HG03521 (cell line): ENCODE results near the gene FBXO46.
"Not testable (repeated sequence)": the region's sequence is repeated elsewhere in the genome, so short reads cannot be mapped to it uniquely, and the experiment has no call there.

Experiments
- ATAC-seq: cut with Tn5 transposase; IDR thresholded peaks from one replicate; pipeline ENCODE4 v1.9.1; 2021; ENCODE audit warnings: mild to moderate bottlenecking, moderate library complexity; ENCODE audit not compliant: unreplicated experiment

Gene FBXO46

DNA sequence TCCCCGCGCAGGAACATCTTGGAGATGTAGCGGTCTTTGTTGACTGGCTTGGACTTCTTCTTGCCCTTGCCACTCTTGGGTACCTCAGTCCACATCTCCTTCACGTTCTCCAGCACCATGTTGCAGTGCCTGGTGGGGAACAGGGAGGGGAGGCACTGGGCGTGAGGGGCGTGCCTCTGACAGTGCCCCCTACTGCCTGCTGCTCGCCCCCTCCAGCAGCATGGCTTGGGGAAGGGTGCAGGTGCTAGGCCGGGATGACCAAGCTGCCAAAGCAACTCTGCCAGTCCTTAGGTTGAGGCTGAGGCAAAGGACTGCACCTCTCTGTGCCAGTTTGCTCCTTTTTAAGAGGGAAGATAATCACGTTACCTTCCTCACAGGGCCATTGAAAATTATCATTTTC lies 43.1 kb downstream of the FBXO46 start:
- no peak for ATAC-seq

DNA sequence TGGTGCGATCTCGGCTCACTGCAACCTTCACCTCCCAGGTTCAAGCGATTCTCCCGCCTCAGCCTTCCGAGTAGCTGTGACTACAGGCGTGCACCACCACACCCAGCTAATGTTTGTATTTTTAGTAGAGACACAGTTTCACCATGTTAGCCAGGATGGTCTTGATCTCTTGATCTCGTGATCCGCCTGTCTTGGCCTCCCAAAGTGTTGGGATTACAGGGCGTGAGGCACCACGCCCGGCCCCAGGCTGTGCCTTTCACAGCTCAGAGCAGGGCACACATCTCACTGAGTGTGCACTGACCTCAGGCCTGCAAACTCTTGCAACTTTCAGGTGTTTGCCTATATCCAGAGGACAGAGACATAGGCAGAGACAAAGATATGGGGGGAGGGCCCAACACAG lies 45.7 kb downstream of the FBXO46 start:
- ATAC-seq = not testable (repeated sequence)

DNA sequence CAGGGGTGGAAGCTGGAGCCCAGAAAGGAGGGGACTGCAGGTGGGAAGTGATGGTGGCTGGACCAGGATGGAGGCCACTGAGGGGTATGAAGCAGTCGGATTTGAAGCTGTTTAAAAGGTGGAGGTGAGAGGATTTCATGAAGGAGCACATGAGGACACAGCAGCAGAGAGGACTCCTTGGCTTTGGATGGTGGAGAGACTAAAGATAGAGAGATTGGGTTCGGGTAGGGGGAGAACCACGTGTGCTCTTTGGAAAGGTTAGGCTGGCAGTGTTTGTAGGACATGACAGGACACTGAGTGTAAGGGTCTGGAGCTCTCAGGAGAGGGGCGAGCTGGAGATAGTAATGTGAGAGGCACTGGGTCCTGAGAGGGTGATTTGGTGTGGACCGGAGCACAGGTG lies 47.8 kb downstream of the FBXO46 start:
- ATAC-seq = no peak

DNA sequence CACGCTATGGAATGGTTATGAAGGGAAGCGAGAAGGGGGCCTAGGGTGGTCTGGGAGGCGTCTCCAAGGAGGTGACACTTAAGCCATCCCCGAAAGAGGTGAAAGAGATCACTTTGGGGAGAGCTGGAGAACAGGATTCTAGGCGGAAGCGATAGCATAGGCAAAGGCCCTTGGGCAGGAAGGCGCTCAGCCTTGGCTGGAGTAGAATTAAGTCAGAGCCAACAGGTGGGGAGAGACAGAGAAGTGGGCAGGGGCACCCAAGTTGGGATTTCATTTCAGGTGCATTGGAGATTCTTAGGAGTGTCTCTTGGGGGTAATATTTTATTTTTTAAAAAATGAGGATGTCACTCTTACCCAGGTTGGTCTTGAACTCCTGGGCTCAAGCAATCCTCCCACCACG lies 48.6 kb downstream of the FBXO46 start:
- ATAC-seq = no peak

DNA sequence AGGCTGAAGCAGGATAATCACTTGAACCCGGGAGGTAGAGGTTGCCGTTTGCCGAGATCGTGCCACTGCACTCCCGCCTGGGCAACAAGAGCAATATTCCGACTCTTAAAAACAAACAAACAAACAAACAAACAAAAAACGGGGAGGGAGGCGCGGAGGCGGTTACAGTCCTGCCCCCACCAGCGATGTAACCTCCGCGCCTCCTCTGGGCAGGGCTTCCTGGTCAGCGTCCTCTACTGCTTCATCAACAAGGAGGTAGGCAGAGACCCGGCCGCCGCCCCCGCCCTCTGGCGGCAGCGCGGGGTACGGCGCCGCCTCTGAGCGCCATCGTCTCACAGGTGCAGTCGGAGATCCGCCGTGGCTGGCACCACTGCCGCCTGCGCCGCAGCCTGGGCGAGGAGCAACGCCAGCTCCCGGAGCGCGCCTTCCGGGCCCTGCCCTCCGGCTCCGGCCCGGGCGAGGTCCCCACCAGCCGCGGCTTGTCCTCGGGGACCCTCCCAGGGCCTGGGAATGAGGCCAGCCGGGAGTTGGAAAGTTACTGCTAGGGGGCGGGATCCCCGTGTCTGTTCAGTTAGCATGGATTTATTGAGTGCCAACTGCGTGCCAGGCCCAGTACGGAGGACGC lies 49.2 kb downstream of the FBXO46 start:
- peak; percentile 55 for ATAC-seq

DNA sequence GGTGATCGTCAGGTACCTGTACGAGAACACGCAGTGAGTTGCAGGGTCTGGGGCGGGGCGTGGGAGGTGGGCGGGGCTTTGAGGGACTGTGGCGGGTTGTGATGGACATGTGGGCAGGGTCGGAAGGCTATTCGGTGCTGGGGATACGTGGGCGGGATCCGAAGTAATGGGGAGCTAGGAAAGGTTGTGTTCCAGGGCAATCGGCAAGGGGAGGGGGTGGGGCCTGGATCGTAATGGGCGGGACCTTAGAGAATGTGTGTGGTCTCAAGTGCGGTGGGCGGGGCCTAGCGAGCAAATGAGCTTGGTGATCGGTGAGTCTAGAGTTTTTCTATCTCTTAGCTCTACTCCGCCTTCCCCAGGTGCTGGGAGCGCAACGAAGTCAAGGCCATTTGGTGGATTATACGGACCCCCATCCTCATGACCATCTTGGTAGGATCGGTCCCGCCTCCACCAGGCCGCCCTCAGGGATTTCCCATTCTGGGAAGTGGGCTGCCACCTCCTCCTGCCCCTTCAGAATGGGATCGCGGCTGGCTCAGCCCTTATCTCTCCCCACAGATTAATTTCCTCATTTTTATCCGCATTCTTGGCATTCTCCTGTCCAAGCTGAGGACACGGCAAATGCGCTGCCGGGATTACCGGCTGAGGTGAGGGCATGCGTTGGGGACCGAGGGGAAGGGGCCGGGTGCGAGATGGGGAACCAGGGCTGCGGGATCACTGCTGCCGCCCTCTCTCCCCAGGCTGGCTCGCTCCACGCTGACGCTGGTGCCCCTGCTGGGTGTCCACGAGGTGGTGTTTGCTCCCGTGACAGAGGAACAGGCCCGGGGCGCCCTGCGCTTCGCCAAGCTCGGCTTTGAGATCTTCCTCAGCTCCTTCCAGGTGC lies 53.1 kb downstream of the FBXO46 start:
- ATAC-seq = no peak

DNA sequence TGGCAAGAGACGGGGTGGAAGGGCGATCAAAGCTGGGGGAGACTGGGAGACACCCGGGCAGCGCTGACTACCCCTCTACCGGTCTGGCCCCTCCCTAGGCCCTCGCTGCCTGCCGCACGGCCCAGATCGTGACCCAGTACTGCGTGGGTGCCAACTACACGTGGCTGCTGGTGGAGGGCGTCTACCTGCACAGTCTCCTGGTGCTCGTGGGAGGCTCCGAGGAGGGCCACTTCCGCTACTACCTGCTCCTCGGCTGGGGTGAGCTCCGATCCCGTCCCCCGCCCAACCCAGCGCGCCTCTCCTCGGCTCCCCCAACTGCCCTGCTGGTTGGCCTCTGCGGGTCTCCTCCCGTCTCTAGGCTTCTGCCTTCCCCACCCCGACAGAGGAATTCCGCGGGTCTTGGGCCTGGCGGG lies 53.8 kb downstream of the FBXO46 start:
- no peak for ATAC-seq

DNA sequence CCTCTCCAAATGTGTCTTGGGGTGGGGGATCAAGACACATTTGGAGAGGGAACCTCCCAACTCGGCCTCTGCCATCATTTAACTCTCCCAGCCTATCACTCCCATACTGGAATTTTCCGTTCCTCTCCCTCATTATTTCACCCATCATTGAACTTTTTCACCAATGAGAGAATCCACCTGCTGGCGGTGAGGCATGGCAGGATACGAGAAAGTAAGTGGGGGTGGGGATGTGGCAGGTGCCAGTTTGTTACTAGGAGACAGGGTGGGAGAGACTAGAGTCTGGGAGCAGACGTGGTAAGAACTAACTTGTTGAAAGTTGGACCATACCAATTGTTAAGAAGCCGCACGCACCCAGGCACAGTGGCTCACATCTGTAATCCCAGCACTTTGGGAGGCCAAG lies 55.8 kb downstream of the FBXO46 start:
- no peak for ATAC-seq

DNA sequence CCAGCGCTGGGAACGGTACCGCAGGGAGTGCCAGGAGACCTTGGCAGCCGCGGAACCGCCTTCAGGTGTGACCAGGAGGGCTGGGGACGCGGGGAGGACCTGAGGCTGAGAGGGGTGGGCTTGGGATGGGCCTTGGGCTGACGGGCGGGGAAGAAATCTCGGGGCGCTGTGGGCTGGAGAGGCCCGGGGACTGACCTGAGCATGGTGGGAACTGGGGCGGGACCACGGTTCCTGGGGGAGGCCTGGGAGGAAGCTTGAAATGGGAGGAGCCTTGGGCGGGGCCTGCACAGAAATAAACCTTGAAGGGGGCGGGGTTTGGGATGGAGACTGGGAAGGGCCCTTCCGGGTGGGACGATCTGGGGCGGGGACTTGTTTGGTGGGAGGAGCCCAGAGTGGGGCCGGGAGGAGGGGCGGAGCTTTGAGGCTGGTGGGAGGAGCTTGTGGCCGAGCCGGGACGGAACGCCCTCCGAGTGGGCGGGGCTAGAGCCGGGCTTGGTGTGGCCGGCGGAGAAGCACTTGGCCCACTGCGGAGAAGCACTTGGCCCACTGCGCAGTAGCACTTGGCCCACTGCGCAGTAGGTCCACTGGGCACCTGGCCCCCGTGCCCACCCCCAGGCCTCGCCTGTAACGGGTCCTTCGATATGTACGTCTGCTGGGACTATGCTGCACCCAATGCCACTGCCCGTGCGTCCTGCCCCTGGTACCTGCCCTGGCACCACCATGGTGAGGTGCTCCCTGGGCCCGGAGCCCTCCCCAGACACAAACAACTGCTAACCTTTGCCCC lies 59.8 kb downstream of the FBXO46 start:
- peak; percentile 42 for ATAC-seq

DNA sequence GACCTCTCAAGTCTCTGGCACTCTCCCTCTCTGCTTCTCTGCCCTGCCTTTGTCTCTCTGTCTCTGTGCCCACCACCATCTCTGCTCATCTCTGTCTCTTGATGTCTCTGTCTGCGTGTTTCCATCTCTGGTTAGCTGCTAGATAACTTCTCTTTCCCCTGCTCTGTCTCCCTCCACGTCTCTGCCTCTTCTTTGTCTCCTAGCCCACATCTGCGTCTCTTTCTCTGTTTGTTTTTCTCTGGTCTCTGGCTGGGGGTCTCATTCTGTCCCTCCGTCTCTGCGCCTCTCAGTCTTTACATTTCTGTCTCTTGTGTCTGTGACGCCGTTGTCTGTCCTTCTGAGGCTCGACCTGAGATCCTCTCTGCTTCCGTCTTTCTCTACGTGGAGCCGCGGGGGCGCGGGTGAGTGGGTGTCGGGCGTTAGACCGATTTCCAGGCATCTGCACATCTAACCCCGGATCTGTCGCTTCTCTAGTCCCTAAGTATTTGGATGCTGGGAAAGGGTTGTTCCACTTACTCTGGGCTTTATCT lies 62.3 kb downstream of the FBXO46 start:
- no peak for ATAC-seq

DNA sequence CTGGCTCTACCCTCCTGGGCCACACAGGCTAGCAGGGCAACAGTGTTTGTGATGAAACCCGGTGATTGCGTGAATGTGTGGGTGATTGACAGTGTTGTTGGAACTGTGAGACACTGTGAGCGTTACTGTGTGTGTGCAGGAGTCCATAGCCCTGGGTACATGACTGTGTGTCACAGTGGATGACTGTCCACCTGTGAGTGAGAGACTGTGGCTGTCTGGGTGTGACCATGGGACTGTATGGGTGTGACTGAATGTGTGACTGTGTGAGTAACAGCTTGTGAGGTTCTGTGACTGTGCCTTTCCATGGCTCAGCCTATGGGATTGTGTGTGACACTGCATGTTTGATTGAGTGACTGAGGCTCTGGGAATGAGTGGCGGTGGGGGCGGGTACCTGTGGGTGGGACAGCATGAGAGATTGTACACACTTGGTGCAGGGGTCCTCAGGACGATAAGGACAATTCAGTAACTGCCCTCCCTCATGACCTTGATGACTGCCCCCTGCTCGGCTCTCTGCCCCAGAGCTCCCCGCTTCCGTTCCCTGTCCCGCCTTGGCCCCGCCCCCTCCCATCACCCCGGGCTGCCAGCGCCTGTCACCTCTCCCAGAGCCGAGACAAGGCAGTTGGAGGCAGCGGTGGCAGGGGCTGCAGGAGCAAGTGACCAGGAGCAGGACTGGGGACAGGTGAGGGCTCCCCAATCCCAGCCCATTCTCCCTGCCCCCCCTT lies 62.9 kb downstream of the FBXO46 start, which contains the start of gene GIPR:
GIPR (plus strand) TSS at position 602 of the 722 bp plus-strand sequence. CDS start 1,300 bp downstream, outside the sequence.
- ATAC-seq = no peak

DNA sequence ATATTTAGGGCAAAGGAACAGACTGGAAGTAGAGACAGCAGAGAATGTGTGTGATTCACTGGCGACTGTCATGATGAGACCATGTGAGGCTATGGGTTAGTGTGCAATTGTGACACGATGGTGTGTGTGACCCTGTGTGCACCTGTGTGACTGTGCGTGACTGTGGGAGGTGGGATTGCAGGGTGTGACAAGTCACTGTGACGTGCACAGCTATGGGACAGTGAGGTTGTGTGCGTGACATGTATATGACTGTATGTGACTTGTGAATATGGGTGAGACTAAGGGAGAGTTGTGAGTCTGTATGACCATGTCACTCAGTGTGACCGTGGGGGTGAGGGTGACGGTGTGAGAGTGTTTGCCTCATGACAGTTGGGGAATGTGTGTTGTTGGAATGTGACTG lies 66.1 kb downstream of the FBXO46 start:
- no peak for ATAC-seq

DNA sequence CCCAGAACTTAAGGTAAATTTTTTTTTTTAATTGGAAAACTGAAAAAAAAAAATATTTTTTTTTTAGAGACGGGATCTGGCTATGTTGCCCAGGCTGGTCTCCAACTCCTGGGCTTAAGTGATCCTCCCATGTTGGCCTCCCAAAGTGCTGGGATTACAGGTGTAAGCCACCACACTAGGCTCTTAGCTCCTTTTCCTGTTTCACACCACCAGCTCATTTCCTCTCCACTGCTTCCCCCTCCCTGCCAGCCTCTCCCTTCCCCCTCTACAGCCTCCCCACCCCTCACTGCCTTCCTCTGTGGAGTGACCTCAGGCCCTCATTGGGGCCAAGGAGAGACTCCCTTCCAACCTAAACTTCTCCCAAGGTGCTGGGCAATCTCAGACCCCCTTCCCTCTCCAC lies 66.9 kb downstream of the FBXO46 start:
- no peak for ATAC-seq

DNA sequence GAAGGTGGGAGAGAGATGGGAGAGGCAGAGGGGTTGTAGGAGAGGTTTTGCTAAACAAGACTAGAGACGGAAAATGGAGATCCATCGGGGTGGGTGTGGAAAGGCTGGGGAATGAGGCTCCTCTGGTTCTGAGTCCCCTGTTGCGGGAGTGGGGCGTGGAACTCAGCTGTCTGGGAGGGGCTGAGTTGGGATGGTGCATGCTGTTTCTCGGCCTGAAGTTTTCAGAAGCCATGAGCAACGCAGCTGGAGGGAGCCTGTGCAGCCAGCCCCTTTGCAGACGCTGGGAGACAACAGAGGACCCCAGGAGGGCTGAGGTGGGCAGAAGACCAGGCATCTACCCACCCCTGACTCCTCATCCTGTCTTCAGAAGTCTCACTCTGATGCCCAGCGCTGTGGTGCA lies 70.1 kb downstream of the FBXO46 start:
- no peak for ATAC-seq
